ENCODE results near the gene STX3.
"Not testable (repeated sequence)": the region's sequence is repeated elsewhere in the genome, so short reads cannot be mapped to it uniquely, and the experiment has no call there.

The STX3 gene

GRCh38 chr11:59759900-59760299 lies 4.7 kb downstream of the STX3 start:
- DNase-seq: no peak

- no peak for DNase-seq
Measured at GRCh38 chr11:59760771-59761170, 5.6 kb downstream of the STX3 start.

GRCh38 chr11:59761993-59762392 lies 6.8 kb downstream of the STX3 start:
- no peak for DNase-seq

- DNase-seq: no peak
Measured at GRCh38 chr11:59765068-59765735, 10.0 kb downstream of the STX3 start.

DNA sequence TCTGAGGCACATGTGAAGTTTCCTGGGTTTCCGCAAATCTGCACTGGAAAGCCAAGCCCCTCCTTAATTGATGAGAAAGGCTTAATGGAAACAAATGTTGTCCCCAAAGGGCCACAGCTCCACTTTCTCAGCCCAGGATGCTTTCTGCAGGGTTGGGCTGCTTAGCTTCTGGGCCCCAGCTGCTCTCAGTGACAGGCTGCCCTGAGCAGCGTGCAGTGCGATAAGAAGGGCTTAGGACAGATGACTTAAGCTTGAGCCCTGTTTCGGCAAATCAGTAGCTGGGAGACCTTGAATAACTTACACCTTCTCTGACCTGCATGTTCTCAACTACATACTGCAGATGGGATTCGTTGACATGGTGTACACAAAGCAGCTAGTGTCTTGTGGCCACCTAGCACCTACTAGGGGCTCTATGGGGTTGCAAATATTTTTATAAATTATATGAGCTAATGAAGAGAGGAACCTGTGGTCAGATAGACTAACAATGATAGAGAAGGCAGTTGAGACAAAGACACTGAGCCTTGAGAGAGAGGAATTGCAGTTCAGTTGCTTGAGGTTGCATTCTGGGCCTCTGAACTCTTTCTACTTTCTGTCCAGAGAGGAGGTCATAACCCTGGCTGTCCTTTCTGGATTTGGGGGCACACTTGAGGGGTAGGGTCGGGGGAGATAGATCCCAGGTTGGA lies 11.5 kb downstream of the STX3 start:
- no peak for DNase-seq

DNA sequence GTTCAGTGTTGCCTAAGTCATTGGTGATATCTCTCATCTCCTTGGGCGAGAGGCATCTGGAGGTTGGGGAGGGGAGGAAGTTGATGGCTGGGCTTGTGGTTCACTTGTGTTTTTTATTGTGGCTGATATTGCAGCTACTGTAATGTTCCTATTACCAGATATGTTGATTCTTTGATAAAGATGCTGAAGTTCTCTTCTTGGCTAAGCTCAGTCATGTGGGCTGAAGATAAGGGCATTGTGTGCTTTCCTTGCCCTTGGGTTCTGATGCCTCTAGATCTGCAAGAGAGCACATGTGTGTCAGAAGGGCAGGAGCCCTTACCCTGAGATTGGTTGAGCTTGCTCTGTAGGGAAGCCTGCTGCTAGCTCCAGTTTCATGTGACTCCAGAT lies 12.0 kb downstream of the STX3 start:
- no peak for DNase-seq

- no peak for DNase-seq
Measured at GRCh38 chr11:59769111-59769510, 13.9 kb downstream of the STX3 start.

DNA sequence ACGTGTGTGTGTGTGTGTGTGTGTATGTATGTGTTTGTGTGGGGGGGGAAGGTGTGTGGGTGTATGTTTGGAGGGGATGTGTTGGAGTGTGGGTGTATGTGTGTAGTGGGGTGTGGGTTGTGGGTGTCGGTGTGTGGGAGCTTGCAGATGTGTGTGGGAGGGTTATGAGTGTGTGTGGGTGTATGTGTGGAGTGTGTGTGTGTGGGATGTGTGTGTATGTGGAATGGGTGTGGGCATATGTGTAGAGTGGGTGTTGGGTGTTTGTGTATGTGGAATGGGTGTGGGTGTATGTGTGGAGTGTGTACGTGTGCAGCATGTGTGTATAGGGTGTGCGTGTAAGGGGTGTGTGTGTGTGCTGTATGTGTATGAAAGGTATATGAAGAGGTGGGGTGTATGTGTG lies 14.7 kb downstream of the STX3 start:
- no peak for DNase-seq

GRCh38 chr11:59770319-59770718 lies 15.1 kb downstream of the STX3 start:
- no peak for DNase-seq

DNA sequence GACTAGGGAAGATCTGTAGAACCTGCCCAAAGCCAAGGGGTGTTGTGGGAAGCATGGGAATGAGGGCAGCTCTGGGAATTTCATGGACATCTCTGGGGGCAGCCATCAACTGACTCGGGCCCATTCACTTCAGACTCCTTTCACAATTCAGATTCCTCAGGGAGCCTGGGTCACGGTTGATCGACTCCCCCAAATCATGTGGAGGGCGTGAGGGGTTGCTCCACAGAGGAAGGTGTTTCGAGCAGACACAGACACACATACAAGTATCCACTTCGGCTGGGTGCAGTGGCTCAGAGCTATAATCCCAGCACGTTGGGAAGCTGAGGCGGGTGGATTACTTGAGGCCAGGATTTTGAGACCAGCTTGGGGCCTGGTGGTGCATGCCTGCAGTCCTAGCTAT lies 15.7 kb downstream of the STX3 start:
- no peak for DNase-seq

DNA sequence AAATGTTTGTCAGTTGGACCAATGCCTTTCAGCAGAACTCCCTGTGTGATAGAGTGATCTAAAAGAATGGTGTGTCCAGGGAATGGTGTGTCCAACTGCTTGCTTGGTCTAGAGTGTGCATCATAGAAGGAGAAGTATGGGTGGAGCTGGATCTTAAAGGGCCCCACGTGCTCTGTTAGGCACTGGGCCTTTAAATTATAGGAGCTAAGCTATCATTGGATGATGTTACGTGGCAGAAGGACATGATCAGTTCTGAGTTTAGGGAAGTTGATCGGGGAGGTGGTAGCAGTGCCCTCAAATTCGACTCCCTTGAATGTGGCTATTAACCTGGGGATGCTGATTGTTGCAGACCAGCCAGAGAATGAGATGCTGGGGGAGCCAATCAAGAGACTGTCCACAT lies 16.4 kb downstream of the STX3 start:
- DNase-seq: no peak

DNA sequence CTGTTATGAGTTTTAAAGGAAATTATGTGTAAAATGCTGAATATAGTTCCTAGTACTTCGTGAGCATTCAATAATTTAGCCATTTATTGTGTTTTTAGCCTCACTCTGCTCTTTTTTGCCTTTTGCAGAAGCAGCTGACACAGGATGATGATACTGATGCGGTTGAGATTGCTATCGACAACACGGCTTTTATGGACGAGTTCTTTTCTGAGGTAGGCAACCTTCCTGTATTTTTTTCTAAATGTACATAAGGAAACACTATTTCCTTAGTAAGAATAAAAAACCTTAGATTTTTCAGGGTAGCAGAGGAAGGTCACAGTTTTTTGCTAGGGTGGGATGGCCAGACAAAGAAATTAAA lies 17.9 kb downstream of the STX3 start:
- no peak for DNase-seq

GRCh38 chr11:59776210-59777066 lies 21.3 kb downstream of the STX3 start:
- DNase-seq: no peak

GRCh38 chr11:59777104-59777503 lies 21.9 kb downstream of the STX3 start:
- DNase-seq: no peak

DNA sequence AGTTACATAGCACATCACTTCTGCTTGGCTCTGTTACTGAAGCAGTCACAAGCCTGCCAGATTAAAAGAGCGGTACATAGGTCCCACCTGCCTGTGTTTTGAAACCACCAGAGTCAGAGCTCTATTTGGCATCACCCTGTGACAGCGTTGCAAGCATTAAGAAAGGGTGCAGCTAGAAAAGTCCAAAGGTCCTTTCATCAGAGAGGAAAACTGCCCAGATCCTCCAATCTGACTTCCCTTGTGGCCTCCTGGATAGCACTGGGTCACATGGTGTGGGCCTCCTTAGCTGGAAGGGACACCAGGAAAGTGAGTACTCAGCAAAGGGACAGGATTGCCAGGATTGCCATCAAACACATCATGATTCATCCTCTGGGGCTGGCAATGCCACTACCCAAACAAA lies 22.9 kb downstream of the STX3 start:
- no peak for DNase-seq

- DNase-seq: no peak
Measured at GRCh38 chr11:59779487-59779886, 24.3 kb downstream of the STX3 start.

DNA sequence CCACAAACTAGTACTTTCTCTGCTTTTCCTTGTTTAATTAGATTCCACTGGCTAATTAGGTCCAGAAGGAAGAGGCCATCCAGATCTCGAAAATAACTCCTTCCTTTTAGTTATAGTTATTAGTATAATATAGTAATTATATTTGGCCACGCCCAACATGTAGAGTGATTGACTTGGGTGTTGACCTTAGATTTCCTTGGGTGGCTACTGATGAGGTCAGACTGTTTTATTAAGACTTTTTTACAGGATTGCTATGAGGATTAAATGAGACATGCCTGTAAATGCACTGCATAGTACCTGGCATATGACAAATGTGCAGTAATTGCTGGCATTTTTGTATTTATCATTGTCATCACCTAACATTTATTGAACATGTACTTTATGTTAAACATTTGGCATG lies 26.9 kb downstream of the STX3 start:
- DNase-seq: no peak

DNA sequence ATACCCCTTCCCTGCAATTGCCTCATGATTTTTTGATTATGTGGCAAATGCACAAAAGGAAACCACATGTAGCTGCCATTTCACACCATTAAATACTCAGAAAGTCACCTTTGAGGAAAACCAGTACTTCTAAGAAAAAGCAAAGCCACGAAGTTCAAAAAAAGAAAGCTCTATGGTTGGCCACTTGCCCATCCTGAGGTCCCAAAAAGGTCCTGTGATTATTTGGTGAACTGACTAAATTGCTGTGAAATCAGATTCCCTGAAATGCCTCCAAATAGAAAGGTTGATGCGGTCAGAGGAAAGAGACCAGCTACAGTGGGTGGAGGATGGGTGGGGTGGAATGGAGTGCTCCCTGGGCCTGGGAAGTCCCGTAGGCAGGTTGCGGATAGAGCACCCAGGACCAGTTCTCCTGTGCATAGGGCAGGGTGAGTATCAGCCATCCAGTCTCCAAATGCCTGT lies 28.5 kb downstream of the STX3 start:
- DNase-seq: no peak

- not testable (repeated sequence) for DNase-seq
Measured at GRCh38 chr11:59784441-59784840, 29.3 kb downstream of the STX3 start.

DNA sequence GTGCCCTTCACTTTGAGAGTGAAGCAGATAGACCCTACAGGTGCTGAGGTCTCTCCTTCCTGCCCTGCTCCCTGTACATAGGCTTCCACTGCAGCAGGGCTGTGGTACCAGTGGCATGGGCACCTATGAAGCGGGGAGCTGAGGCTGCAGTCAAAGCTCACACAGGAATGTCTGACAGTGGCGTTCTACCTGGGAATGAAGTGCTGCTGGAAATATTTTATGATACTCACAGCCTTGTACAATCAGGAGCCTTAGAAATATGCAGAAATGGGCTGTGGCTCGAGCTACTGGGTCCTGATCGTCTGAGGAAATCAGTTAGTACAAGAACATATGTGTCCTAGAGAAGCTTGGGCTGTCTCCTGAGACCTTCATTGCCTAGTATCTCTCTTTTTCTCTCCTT lies 30.6 kb downstream of the STX3 start:
- no peak for DNase-seq

GRCh38 chr11:59787255-59787588 lies 32.0 kb downstream of the STX3 start:
- no peak for DNase-seq

- peak; percentile 91 for DNase-seq
Measured at GRCh38 chr11:59787816-59788215, 32.6 kb downstream of the STX3 start.

DNA sequence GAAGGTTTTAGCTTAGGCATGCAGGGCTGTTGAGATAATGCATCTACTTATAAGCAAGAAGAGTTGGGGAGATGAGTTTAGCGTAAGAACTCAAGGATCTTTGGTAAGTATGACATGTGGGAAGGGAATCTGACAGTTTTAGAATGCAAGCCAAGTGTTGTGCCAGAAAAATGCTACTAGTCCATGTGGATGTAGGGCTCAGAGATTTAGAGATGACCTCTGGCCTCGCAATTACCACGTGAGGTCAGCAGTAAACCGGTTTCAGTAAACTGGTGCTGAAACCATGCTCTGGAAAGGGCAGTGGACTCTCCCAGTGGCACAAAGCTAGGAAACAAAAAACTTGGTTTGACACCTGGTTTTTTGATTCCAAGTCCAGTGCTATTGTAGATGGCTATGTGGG lies 36.5 kb downstream of the STX3 start:
- DNase-seq: no peak

DNA sequence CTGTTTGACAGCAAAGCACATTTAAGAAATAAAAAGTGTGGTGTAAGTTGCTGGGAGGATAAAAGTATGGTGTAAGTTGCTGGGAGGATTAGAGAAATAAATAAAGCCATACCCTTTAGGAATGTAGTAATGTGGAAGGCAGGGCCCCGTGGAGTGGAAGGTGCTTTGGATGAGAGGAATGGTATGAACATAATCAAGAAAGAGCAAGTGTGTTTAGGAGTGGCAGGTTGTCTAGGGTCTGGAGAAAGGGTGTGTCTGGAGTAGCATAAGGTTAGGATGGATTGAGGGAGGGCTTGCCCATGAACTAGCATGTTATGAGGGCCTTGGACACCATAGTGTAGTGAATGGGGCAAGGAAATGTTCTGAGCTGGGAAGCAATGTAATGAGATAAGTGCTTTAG lies 37.3 kb downstream of the STX3 start:
- no peak for DNase-seq
